Thyroid gland (tissue), 4 donors: ENCODE measurements around the gene BLTP3A. TPM values are rescaled to one million over a fixed set of nuclear protein-coding genes. Genes with fewer than 3 reads are reported as not detected.
"Not testable (repeated sequence)": the region's sequence is repeated elsewhere in the genome, so short reads cannot be mapped to it uniquely, and the experiment has no call there.

Experiments
- DNase-seq, 2 donors: peaks; one replicate each; pipeline ENCODE4 v3.0.0-alpha.2; 2019
- H3K27ac ChIP-seq, 3 donors: fragments of 200-600 bp; sonication (generic); 1 replicate in 2 of 3; 2 replicates in 1 of 3; pipeline ENCODE4 v1.5.1; 2016 to 2019; ENCODE audit warnings: mild to moderate bottlenecking in 1 of 3, moderate library complexity in 1 of 3
- H3K27me3 ChIP-seq: fragments of 200-600 bp; sonication (generic); one replicate; pipeline ENCODE4 v1.5.1; 2019
- H3K36me3 ChIP-seq, 2 donors: fragments of 200-600 bp; sonication (generic); one replicate each; pipeline ENCODE4 v1.5.1; 2016 to 2019
- H3K4me1 ChIP-seq, 2 donors: fragments of 200-600 bp; sonication (generic); one replicate each; pipeline ENCODE4 v1.5.1; 2017 to 2019
- H3K4me3 ChIP-seq, 3 donors: fragments of 200-600 bp; sonication (generic); replicated peaks in 1 of 3; 1 replicate in 2 of 3; 2 replicates in 1 of 3; pipeline ENCODE4 v1.5.1; 2016; ENCODE audit warnings: mild to moderate bottlenecking in 1 of 3
- H3K9me3 ChIP-seq: fragments of 200-600 bp; sonication (generic); one replicate; pipeline ENCODE4 v1.5.1; 2017
- CTCF ChIP-seq, 6 experiments: fragments of 200-600 bp in 3 of 6; fragments of 450-650 bp in 3 of 6; sonication (generic) in 3 of 6; IDR thresholded peaks; one replicate each; pipeline ENCODE4 v1.5.1; 2016 to 2019; ENCODE audit warnings: antibody characterized with exemption in 6 of 6, mild to moderate bottlenecking in 2 of 6, inconsistent platforms in 1 of 6, moderate library complexity in 1 of 6
- POLR2A ChIP-seq, 2 donors: fragments of 450-650 bp; IDR thresholded peaks; one replicate each; pipeline ENCODE4 v1.6.1; 2017; ENCODE audit warnings: antibody characterized with exemption in 2 of 2, mild to moderate bottlenecking in 2 of 2, moderate library complexity in 1 of 2
- WGBS, 2 donors: methylation state at CpG; one replicate each; pipeline ENCODE4 v1.1.5; 2017; 5-methylcytosine and 5-hydroxymethylcytosine counted together
- intact Hi-C: fragments of 100-400 bp; cut with DNase I; formaldehyde crosslinking; loops from one replicate; pipeline ENCODE4 v1.15.1; 2023
- total RNA-seq, 4 donors: library from RNA; depleted of rRNA; stranded (reverse); fragments of >200 nt; gene quantifications; one replicate each; pipeline ENCODE4 v1.2.3, GENCODE V29; 2016

BLTP3A gene
- total RNA-seq, 4 donors from 2014 or later = 12.6 to 19.5 (median 16.1) TPM

- DNase-seq = no peak
- H3K27me3 ChIP-seq = no peaks in the 10 kb centered on the region
- H3K4me3 ChIP-seq = no peak overlapping the region
- no peak for TF ChIP-seq POLR2A (IDR thresholded peaks at IDR 0.05)
- no peak for TF ChIP-seq CTCF (IDR thresholded peaks at IDR 0.05)
- H3K36me3 ChIP-seq = peaks cover 65 to 71% of the 10 kb centered on the region in 2 donors
- no peak overlapping the region for H3K27ac ChIP-seq
- no peaks in the 10 kb centered on the region for H3K4me1 ChIP-seq
- intact Hi-C loops = loop anchor here (10.0 kb wide), 1 partner anchor 117 kb away; the partner anchor contains the start of genes ANKS1A and TAF11
- no peaks in the 10 kb centered on the region for H3K9me3 ChIP-seq
- WGBS, 2 donors = 100% methylated on average over 1 of the region's 1 CpG
Measured at GRCh38 chr6:34768148-34768547, 23.7 kb upstream of the BLTP3A start.

- Histone ChIP-seq H3K36me3 (peaks cover 38 to 62% of the 10 kb centered on the region in 2 donors), H3K4me3 (no peak overlapping the region), H3K27ac (no peak overlapping the region), H3K4me1 (no peaks in the 10 kb centered on the region), H3K27me3 (no peaks in the 10 kb centered on the region), H3K9me3 (no peaks in the 10 kb centered on the region)
- TF ChIP-seq CTCF (IDR thresholded peaks at IDR 0.05) = no peak
- TF ChIP-seq POLR2A (IDR thresholded peaks at IDR 0.05) = no peak
- DNase-seq = no peak
- 94 to 97% methylated on average over 1 of the region's 1 CpG for WGBS, 2 donors
- intact Hi-C loops = no loop called here
Measured at GRCh38 chr6:34771727-34772126, 20.2 kb upstream of the BLTP3A start.

- no peak for TF ChIP-seq CTCF (IDR thresholded peaks at IDR 0.05)
- no peak for TF ChIP-seq POLR2A (IDR thresholded peaks at IDR 0.05)
- no peak overlapping the region for H3K4me3 ChIP-seq
- 86 to 89% methylated on average over 4 of the region's 4 CpGs for WGBS, 2 donors
- H3K27me3 ChIP-seq = no peaks in the 10 kb centered on the region
- H3K9me3 ChIP-seq = no peaks in the 10 kb centered on the region
- H3K27ac ChIP-seq = no peak overlapping the region
- H3K36me3 ChIP-seq = peaks cover 28 to 56% of the 10 kb centered on the region in 2 donors
- no peaks in the 10 kb centered on the region for H3K4me1 ChIP-seq
- no peak for DNase-seq
- intact Hi-C loops = no loop called here
Measured at GRCh38 chr6:34772940-34773339, 18.9 kb upstream of the BLTP3A start.

GRCh38 chr6:34773916-34774315 is 18.0 kb upstream of the BLTP3A start:
- intact Hi-C loops = no loop called here
- 86 to 89% methylated on average over 4 of the region's 4 CpGs for WGBS, 2 donors

GRCh38 chr6:34774967-34775366 is 16.9 kb upstream of the BLTP3A start:
- Histone ChIP-seq H3K4me3 (no peak overlapping the region), H3K27ac (no peak overlapping the region), H3K36me3 (peaks cover 14 to 37% of the 10 kb centered on the region in 2 donors), H3K9me3 (no peaks in the 10 kb centered on the region), H3K27me3 (no peaks in the 10 kb centered on the region), H3K4me1 (no peaks in the 10 kb centered on the region)
- no peak for DNase-seq
- WGBS, 2 donors = 96 to 97% methylated on average over 2 of the region's 2 CpGs
- no peak for TF ChIP-seq CTCF (IDR thresholded peaks at IDR 0.05)
- no peak for TF ChIP-seq POLR2A (IDR thresholded peaks at IDR 0.05)
- intact Hi-C loops = no loop called here

More at GRCh38 chr6:34773916-34774315, 18.0 kb upstream of the BLTP3A start:
- Histone ChIP-seq H3K4me1 (no peaks in the 10 kb centered on the region), H3K4me3 (no peak overlapping the region), H3K27me3 (no peaks in the 10 kb centered on the region), H3K36me3 (peaks cover 18 to 47% of the 10 kb centered on the region in 2 donors), H3K27ac (no peak overlapping the region), H3K9me3 (no peaks in the 10 kb centered on the region)
- TF ChIP-seq POLR2A (IDR thresholded peaks at IDR 0.05) = no peak
- TF ChIP-seq CTCF (IDR thresholded peaks at IDR 0.05) = no peak
- no peak for DNase-seq

- H3K4me3 ChIP-seq, DNase-seq, H3K27ac ChIP-seq, H3K9me3 ChIP-seq, H3K4me1 ChIP-seq, intact Hi-C loops, H3K27me3 ChIP-seq, H3K36me3 ChIP-seq: not testable (repeated sequence)
- WGBS, 2 donors = 91 to 95% methylated on average over 9 of the region's 9 CpGs
Measured at GRCh38 chr6:34785375-34785774, 6.5 kb upstream of the BLTP3A start.

- H3K27me3 ChIP-seq, H3K36me3 ChIP-seq, intact Hi-C loops, H3K9me3 ChIP-seq, DNase-seq, H3K4me1 ChIP-seq, H3K27ac ChIP-seq, H3K4me3 ChIP-seq: not testable (repeated sequence)
- WGBS, 2 donors = 51 to 52% methylated on average over 2 of the region's 2 CpGs
Measured at GRCh38 chr6:34787152-34787551, 4.7 kb upstream of the BLTP3A start.
